A673 (cell line): ENCODE data around the gene USP35.

Experiments used
- EZH2 ChIP-seq: fragments of 200-600 bp; sonication (generic); IDR thresholded peaks from 2 replicates; pipeline ENCODE4 v1.6.1; 2017; ENCODE audit warnings: borderline replicate concordance, low read depth, mild to moderate bottlenecking, mixed read lengths, antibody characterized with exemption, low read length; ENCODE audit not compliant: poor library complexity, severe bottlenecking
- TF ChIP-seq, protein P1 (sequence below): fragments of 300-800, 200-600 bp; sonication (generic); conservative IDR thresholded peaks from 2 replicates; pipeline ENCODE4 v1.5.1; 2017; ENCODE audit warnings: low read depth, mild to moderate bottlenecking, antibody characterized with exemption, low read length, moderate library complexity, mixed read lengths

DNA sequence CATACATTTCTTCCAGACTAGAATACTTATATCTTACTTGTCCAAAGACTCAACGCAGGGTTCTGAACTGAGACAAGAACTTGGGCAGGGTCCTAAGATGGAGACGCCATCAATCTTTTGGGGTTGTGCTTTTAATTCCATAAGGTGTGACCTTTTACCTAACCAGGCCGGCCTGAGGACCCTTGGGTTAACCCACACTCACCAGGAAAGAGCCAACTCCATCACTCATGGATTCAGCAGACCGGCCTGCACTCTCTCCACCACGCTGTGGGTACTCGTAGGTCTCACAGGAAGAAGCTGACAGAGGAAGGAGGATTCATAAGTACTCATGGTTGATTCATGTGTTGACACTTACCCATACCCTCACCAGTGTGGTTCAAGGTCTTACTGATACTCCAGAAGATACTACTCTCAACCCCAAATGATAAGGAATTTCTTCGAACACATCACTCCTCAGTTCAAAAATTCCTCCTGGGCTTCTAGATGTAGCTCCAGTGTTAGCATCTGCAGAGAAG, 36.2 kb downstream of the USP35 start:
- no peak for TF ChIP-seq EZH2
- TF ChIP-seq, protein P1, sequence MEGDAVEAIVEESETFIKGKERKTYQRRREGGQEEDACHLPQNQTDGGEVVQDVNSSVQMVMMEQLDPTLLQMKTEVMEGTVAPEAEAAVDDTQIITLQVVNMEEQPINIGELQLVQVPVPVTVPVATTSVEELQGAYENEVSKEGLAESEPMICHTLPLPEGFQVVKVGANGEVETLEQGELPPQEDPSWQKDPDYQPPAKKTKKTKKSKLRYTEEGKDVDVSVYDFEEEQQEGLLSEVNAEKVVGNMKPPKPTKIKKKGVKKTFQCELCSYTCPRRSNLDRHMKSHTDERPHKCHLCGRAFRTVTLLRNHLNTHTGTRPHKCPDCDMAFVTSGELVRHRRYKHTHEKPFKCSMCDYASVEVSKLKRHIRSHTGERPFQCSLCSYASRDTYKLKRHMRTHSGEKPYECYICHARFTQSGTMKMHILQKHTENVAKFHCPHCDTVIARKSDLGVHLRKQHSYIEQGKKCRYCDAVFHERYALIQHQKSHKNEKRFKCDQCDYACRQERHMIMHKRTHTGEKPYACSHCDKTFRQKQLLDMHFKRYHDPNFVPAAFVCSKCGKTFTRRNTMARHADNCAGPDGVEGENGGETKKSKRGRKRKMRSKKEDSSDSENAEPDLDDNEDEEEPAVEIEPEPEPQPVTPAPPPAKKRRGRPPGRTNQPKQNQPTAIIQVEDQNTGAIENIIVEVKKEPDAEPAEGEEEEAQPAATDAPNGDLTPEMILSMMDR: no peak
